Gastroesophageal sphincter (tissue), 4 donors: Measurements from ENCODE around the gene COPZ2. TPM values are rescaled to one million over a fixed set of nuclear protein-coding genes. Genes with fewer than 3 reads are reported as not detected.
"Not testable (repeated sequence)": the region's sequence is repeated elsewhere in the genome, so short reads cannot be mapped to it uniquely, and the experiment has no call there.

Source experiments
- ATAC-seq: fragments of 150-250 bp; one replicate; pipeline ENCODE4 v1.9.1; 2016; ENCODE audit warnings: mild to moderate bottlenecking, moderate library complexity
- H3K27ac ChIP-seq, 4 donors: fragments of 200-600 bp; sonication (generic) in 3 of 4; 1 replicate in 3 of 4; 2 replicates in 1 of 4; pipeline ENCODE4 v1.5.1; 2016 to 2019
- H3K27me3 ChIP-seq: fragments of 200-600 bp; sonication (generic); one replicate; pipeline ENCODE4 v1.5.1; 2019
- H3K36me3 ChIP-seq, 2 donors: fragments of 200-600 bp; sonication (generic); one replicate each; pipeline ENCODE4 v1.5.1; 2019; ENCODE audit warnings: control low read depth in 1 of 2
- H3K4me1 ChIP-seq, 3 donors: fragments of 200-600 bp; sonication (generic); 1 replicate in 2 of 3; 2 replicates in 1 of 3; pipeline ENCODE4 v1.5.1; 2016 to 2019; ENCODE audit warnings: control low read depth in 2 of 3
- H3K4me3 ChIP-seq, 2 donors: fragments of 200-600 bp; sonication (generic); one replicate each; pipeline ENCODE4 v1.5.1; 2019; ENCODE audit warnings: mild to moderate bottlenecking in 1 of 2, moderate library complexity in 1 of 2
- H3K9me3 ChIP-seq, 3 donors: fragments of 200-600 bp; sonication (generic); one replicate each; pipeline ENCODE4 v1.5.1; 2017 to 2019; ENCODE audit warnings: control low read depth in 2 of 3
- EP300 ChIP-seq: sonication (generic); formaldehyde crosslinking; IDR thresholded peaks from one replicate; pipeline ENCODE4 v1.6.1; 2017; ENCODE audit warnings: antibody characterized with exemption, mild to moderate bottlenecking
- POLR2A ChIP-seq, 2 donors: fragments of 450-650 bp; IDR thresholded peaks; one replicate each; pipeline ENCODE4 v1.6.1; 2017; ENCODE audit warnings: antibody characterized with exemption in 2 of 2, mild to moderate bottlenecking in 2 of 2, moderate library complexity in 1 of 2
- POLR2AphosphoS5 ChIP-seq: sonication (generic); formaldehyde crosslinking; IDR thresholded peaks from one replicate; pipeline ENCODE4 v1.6.1; 2017; ENCODE audit warnings: antibody characterized with exemption
- WGBS, 2 donors: methylation state at CpG; one replicate each; pipeline ENCODE4 v1.1.5; 2018; ENCODE audit warnings: low coverage in 1 of 2; 5-methylcytosine and 5-hydroxymethylcytosine counted together
- total RNA-seq, 4 donors: library from RNA; depleted of rRNA; stranded (reverse); fragments of >200 nt; gene quantifications; one replicate each; pipeline ENCODE4 v1.1.0, GENCODE V29; 2016
- TF ChIP-seq, protein P1 (sequence below), 4 experiments: fragments of 200-600 bp in 2 of 4; fragments of 450-650 bp in 2 of 4; sonication (generic) in 1 of 4; IDR thresholded peaks; one replicate each; pipeline ENCODE4 v1.5.1; 2017 to 2019; ENCODE audit warnings: antibody characterized with exemption in 4 of 4, mild to moderate bottlenecking in 2 of 4, moderate library complexity in 2 of 4

Gene COPZ2
- total RNA-seq, 4 donors from 2014 or later = 40.6 to 75.5 (median 49.4) TPM

DNA sequence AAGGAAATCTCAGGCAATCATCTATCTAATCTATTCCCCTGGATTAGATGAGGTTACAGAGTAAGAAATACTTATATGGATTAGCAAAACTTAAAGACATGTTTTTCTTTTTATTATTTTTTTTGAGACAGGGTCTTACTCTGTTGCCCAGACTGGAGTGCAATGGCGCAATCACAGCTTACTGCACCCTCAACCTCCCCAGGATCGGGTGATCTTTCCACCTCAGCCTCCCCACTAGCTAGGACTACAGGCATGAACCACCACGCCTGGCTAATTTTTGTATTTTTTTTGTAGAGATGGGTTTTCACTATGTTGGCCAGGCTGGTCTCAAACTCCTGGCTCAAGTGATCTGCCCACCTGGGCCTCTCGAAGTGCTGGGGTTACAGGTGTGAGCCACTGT is 7.3 kb upstream of the COPZ2 start:
- TF ChIP-seq EP300 = no peak
- TF ChIP-seq POLR2AphosphoS5 = no peak
- TF ChIP-seq, protein P1, sequence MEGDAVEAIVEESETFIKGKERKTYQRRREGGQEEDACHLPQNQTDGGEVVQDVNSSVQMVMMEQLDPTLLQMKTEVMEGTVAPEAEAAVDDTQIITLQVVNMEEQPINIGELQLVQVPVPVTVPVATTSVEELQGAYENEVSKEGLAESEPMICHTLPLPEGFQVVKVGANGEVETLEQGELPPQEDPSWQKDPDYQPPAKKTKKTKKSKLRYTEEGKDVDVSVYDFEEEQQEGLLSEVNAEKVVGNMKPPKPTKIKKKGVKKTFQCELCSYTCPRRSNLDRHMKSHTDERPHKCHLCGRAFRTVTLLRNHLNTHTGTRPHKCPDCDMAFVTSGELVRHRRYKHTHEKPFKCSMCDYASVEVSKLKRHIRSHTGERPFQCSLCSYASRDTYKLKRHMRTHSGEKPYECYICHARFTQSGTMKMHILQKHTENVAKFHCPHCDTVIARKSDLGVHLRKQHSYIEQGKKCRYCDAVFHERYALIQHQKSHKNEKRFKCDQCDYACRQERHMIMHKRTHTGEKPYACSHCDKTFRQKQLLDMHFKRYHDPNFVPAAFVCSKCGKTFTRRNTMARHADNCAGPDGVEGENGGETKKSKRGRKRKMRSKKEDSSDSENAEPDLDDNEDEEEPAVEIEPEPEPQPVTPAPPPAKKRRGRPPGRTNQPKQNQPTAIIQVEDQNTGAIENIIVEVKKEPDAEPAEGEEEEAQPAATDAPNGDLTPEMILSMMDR (IDR thresholded peaks at IDR 0.05) = no peak
- TF ChIP-seq POLR2A (IDR thresholded peaks at IDR 0.05) = no peak
- H3K27ac ChIP-seq = no peak overlapping the region
- 90 to 100% methylated on average over 3 to 4 of the region's 4 CpGs for WGBS, 2 donors

DNA sequence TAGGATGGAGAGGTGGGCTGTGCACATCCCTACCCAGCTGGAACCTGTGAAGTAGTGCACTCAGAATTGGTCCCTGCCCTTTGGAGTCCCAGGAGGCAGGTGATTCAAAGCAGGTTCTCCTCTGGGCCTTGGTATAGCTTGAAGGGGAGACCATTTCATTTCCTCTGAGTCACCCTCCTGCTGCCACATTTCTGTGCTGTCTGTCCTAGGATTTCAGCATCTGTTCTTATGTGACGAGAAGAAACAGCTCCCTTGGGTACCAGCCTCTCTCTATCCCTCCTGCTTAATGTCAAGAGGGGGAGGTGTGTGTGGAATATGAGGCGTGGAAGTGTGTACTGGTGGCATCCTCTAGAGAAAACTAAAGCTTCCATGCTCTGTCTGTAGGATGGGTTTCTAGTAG is 5.6 kb upstream of the COPZ2 start:
- ATAC-seq = no peak
- H3K4me3 ChIP-seq = no peak overlapping the region
- 80 to 100% methylated on average over 1 to 2 of the region's 2 CpGs for WGBS, 2 donors
- H3K4me1 ChIP-seq = peaks cover 0 to 28% (median 0%) of the 10 kb centered on the region in 3 donors
- no peaks in the 10 kb centered on the region for H3K9me3 ChIP-seq
- no peak overlapping the region for H3K27ac ChIP-seq
- no peaks in the 10 kb centered on the region for H3K36me3 ChIP-seq
- no peaks in the 10 kb centered on the region for H3K27me3 ChIP-seq
- TF ChIP-seq POLR2A (IDR thresholded peaks at IDR 0.05) (no peak), POLR2AphosphoS5 (no peak), EP300 (no peak)
- TF ChIP-seq, protein P1 (IDR thresholded peaks at IDR 0.05) = no peak

More for the DNA sequence above, 7.3 kb upstream of the COPZ2 start:
- H3K4me3 ChIP-seq = no peak overlapping the region
- H3K36me3 ChIP-seq = no peaks in the 10 kb centered on the region
- ATAC-seq = no peak
- no peaks in the 10 kb centered on the region for H3K9me3 ChIP-seq
- no peaks in the 10 kb centered on the region for H3K27me3 ChIP-seq
- peaks cover 0 to 34% (median 2%) of the 10 kb centered on the region in 3 donors for H3K4me1 ChIP-seq

DNA sequence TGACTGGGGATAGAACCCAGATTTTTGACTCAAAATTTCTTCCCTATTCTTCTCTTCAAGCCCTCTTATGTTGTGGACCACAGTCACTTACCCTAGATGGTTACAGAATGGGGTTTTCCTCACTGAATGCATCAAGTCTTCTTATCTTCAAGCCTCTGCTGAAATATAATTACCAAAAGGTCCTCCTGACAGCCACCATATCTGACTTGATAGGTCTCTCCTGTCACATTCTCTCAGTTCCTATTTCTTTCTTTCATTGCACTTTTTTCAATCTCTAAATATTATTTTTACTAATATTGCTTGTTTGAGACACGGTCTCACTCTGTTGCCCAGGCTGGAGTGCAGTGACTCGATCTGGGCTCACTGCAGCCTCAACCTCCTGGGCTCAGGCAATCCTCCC is 1.1 kb upstream of the COPZ2 start:
- 85 to 92% methylated on average over 2 of the region's 2 CpGs for WGBS, 2 donors
- Histone ChIP-seq H3K9me3 (no peaks in the 10 kb centered on the region), H3K36me3 (no peaks in the 10 kb centered on the region), H3K27ac (no peak overlapping the region), H3K27me3 (no peaks in the 10 kb centered on the region), H3K4me1 (peaks cover 0 to 17% (median 0%) of the 10 kb centered on the region in 3 donors), H3K4me3 (no peak overlapping the region)
- TF ChIP-seq EP300 (no peak), POLR2AphosphoS5 (no peak), POLR2A (IDR thresholded peaks at IDR 0.05) (no peak)
- TF ChIP-seq, protein P1 (IDR thresholded peaks at IDR 0.05) = no peak
- ATAC-seq = no peak

DNA sequence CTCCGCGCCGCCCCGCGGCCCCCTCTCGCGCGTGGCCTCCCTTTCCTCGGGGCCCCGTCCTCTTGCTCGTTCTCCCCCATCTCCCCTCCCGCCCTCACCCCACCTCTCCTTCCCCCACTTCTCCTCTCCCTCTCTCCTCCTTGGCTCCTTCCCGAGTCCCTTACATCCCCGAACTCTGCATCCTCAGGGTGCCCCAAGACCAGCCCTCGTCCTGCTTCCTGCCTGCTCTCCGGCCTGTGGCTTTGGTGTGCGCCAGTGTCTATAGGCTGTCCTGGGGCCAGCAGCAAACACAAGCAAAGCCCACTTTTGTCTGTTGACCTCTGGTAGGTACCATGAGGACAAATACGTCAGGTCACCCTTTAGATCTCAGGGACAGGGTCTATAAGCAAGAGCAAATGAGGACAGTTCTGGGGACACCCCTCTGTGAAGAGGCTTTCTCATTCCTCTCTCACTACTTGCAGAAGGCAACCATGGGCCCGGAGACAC is 284 bp upstream of the COPZ2 start:
- Histone ChIP-seq H3K4me3 (peak overlapping the region; percentile 75 to 76), H3K36me3 (no peaks in the 10 kb centered on the region), H3K4me1 (peaks cover 0 to 17% (median 0%) of the 10 kb centered on the region in 3 donors), H3K9me3 (no peaks in the 10 kb centered on the region), H3K27ac (peak overlapping the region in 3 of 4 donors; percentile 86 to 89 (median 88)), H3K27me3 (no peaks in the 10 kb centered on the region)
- ATAC-seq = peak; percentile 37
- TF ChIP-seq EP300 (no peak), POLR2A (IDR thresholded peaks at IDR 0.05) (no peak), POLR2AphosphoS5 (no peak)
- TF ChIP-seq, protein P1 (IDR thresholded peaks at IDR 0.05) = no peak
- 0 to 3% methylated on average over 2 to 5 of the region's 19 CpGs for WGBS, 2 donors

- no CpG with 5 or more reads among the region's 6 CpGs for WGBS, 2 donors
- Histone ChIP-seq H3K9me3 (no peaks in the 10 kb centered on the region), H3K4me1 (peaks cover 0 to 17% (median 0%) of the 10 kb centered on the region in 3 donors), H3K27ac (peak overlapping the region in 3 of 4 donors; percentile 86 to 89 (median 88)), H3K36me3 (peaks cover 0 to 5% of the 10 kb centered on the region in 2 donors), H3K4me3 (peak overlapping the region; percentile 75 to 76), H3K27me3 (no peaks in the 10 kb centered on the region)
- ATAC-seq = peak; percentile 2
- TF ChIP-seq, protein P1 (IDR thresholded peaks at IDR 0.05) = no peak
- TF ChIP-seq EP300 = no peak
- TF ChIP-seq POLR2AphosphoS5 = no peak
- TF ChIP-seq POLR2A (IDR thresholded peaks at IDR 0.05) = no peak
Observed at GRCh38 chr17:48036693-48037035, 933 bp downstream of the COPZ2 start.

GRCh38 chr17:48034734-48035133 is 2.9 kb downstream of the COPZ2 start:
- H3K27me3 ChIP-seq, ATAC-seq, H3K27ac ChIP-seq, H3K4me3 ChIP-seq, H3K36me3 ChIP-seq, H3K9me3 ChIP-seq: not testable (repeated sequence)
- 88 to 96% methylated on average over 5 to 12 of the region's 12 CpGs for WGBS, 2 donors
- H3K4me1 ChIP-seq = peaks cover 0 to 25% (median 6%) of the 10 kb centered on the region in 3 donors
